ENCODE measurements around the gene APOL3. TPM values are rescaled to one million over a fixed set of nuclear protein-coding genes. Genes with fewer than 3 reads are reported as not detected.
A peak's percentile ranks its signal among the peaks of the same experiment; 100 is the strongest.

The APOL3 gene
- total and polyA plus RNA-seq, 2 donors (not counting 3 experiments of a cell fraction or from before 2014, with no cell fraction given): 17.9 to 36.9 TPM

- no peak overlapping the region for H3K4me3 ChIP-seq (replicated peaks in 1 of 3; ENCODE audit: insufficient read depth in 1 of 3, low read depth in 1 of 3, low read length in 3 of 3)
- no peaks in the 10 kb centered on the region for H3K9me1 ChIP-seq (replicated peaks; ENCODE audit: control insufficient read depth, extremely low read depth, insufficient read depth, low read length)
- FAIRE-seq: no peak
- CTCF ChIA-PET: interaction anchor here (0.9 to 1.4 kb wide), 6 partner anchors 23 to 335 kb away, joined by 3 to 4 read pairs (median 4); no protein-coding TSS in a partner anchor
- peak; percentile 25 for DNase-seq (ENCODE audit: low read depth, low spot score)
- H3K4me2 ChIP-seq (ENCODE audit: insufficient read depth, low read length): no peak overlapping the region
- intact Hi-C loops (cut with micrococcal nuclease) (no loop called here), dilution Hi-C loops (cut with MboI; ENCODE audit: extremely low pct_ligation_motif_present, low sequenced_read_pairs) (no loop called here)
- no peaks in the 10 kb centered on the region for H3K9me3 ChIP-seq (replicated peaks; ENCODE audit: control insufficient read depth, insufficient read depth, low read length)
- no peaks in the 10 kb centered on the region for H4K20me1 ChIP-seq (replicated peaks; ENCODE audit: control insufficient read depth, extremely low read depth, insufficient read depth, low read length)
- H3K79me2 ChIP-seq (ENCODE audit: control insufficient read depth, insufficient read depth, low read length): no peaks in the 10 kb centered on the region
- no peak overlapping the region for H3K9ac ChIP-seq (replicated peaks; ENCODE audit: extremely low read depth, insufficient read depth, low read length)
- no peak overlapping the region for H2AFZ ChIP-seq (ENCODE audit: low read depth, low read length)
- POLR2A ChIA-PET: no interaction called here
- H3K36me3 ChIP-seq (ENCODE audit: control insufficient read depth in 2 of 2, extremely low read depth in 1 of 2, insufficient read depth in 2 of 2, low read length in 2 of 2): peaks cover 0 to 6% of the 10 kb centered on the region in 2 experiments
- BruUV-seq (replicated peaks): no TSS peak
- no peaks in the 10 kb centered on the region for H3K27me3 ChIP-seq (ENCODE audit: control insufficient read depth in 2 of 2, insufficient read depth in 2 of 2, low read length in 2 of 2)
- TF ChIP-seq POLR2A (IDR thresholded peaks at IDR 0.05; ENCODE audit: low read depth, low read length) (no peak), CTCF (IDR thresholded peaks at IDR 0.05; ENCODE audit: extremely low read depth in 1 of 2, insufficient read depth in 1 of 2, low read depth in 1 of 2, low read length in 2 of 2) (no peak), EZH2 (IDR thresholded peaks at IDR 0.05; ENCODE audit: borderline replicate concordance, low read depth, low read length, severe bottlenecking) (no peak), MYC (IDR thresholded peaks at IDR 0.05; ENCODE audit: low read depth, low read length) (no peak), JUN (IDR thresholded peaks at IDR 0.05; ENCODE audit: borderline replicate concordance, insufficient read depth, insufficient read length, low read depth) (no peak), POLR2AphosphoS5 (IDR thresholded peaks at IDR 0.05; ENCODE audit: insufficient read depth, low read depth, low read length) (no peak), FOS (IDR thresholded peaks at IDR 0.05; ENCODE audit: borderline replicate concordance, insufficient read depth, low read length) (no peak), MAX (IDR thresholded peaks at IDR 0.05; ENCODE audit: insufficient read depth, insufficient read length) (no peak), GATA2 (IDR thresholded peaks at IDR 0.05; ENCODE audit: insufficient read depth, insufficient read length, low read depth, low read length) (no peak)
- H3K27ac ChIP-seq (ENCODE audit: insufficient read depth, low read depth, low read length): no peak overlapping the region
- H3K4me1 ChIP-seq (ENCODE audit: control insufficient read depth, extremely low read depth, insufficient read depth, low read length): peaks cover 12% of the 10 kb centered on the region
These were observed 9.5 kb downstream of the APOL3 start for GRCh38 chr22:36151006-36151595.

All from endothelial cell of umbilical vein (primary cell).